ENCODE results near the gene FER1L5. TPM values are rescaled to one million over a fixed set of nuclear protein-coding genes. Genes with fewer than 3 reads are reported as not detected.
A peak's percentile ranks its signal among the peaks of the same experiment; 100 is the strongest.

FER1L5 gene
- total RNA-seq, 2 donors from 2014 or later, result 0.78 to 3.6 TPM

GRCh38 chr2:96684883-96685576 is 42.5 kb downstream of the FER1L5 start:
- no peak overlapping the region for H3K27ac ChIP-seq
- peaks cover 43% of the 10 kb centered on the region for H3K4me1 ChIP-seq
- ATAC-seq, result no peak
- peak in 2 of 4 donors; percentile 38 to 52 for DNase-seq
- WGBS, 2 donors, result 41 to 51% methylated on average over 15 of the region's 16 CpGs
- no peaks in the 10 kb centered on the region for H3K27me3 ChIP-seq
- no peaks in the 10 kb centered on the region for H3K9me3 ChIP-seq
- intact Hi-C loops (cut with DNase I), result no loop called here
- no peak for TF ChIP-seq CTCF (IDR thresholded peaks at IDR 0.05)
- no peak for TF ChIP-seq POLR2A (IDR thresholded peaks at IDR 0.05)
- H3K36me3 ChIP-seq (replicated peaks in 1 of 2; ENCODE audit: insufficient read depth in 1 of 2, low read depth in 2 of 2), result no peaks in the 10 kb centered on the region
- no peak overlapping the region for H3K4me3 ChIP-seq

GRCh38 chr2:96685577-96686459 is 43.3 kb downstream of the FER1L5 start:
- TF ChIP-seq POLR2A (IDR thresholded peaks at IDR 0.05), result no peak
- no peak for TF ChIP-seq CTCF (IDR thresholded peaks at IDR 0.05)
- no peaks in the 10 kb centered on the region for H3K9me3 ChIP-seq
- intact Hi-C loops (cut with DNase I), result no loop called here
- no peaks in the 10 kb centered on the region for H3K27me3 ChIP-seq
- H3K4me3 ChIP-seq, result no peak overlapping the region
- WGBS, 2 donors, result 70 to 77% methylated on average over 6 to 19 of the region's 19 CpGs
- H3K4me1 ChIP-seq, result peaks cover 35% of the 10 kb centered on the region
- DNase-seq (peak in 2 of 4 donors; percentile 40 to 41), ATAC-seq (no peak)
- H3K36me3 ChIP-seq (replicated peaks in 1 of 2; ENCODE audit: insufficient read depth in 1 of 2, low read depth in 2 of 2), result no peaks in the 10 kb centered on the region
- H3K27ac ChIP-seq, result no peak overlapping the region

GRCh38 chr2:96687266-96687665 is 44.7 kb downstream of the FER1L5 start:
- intact Hi-C loops (cut with DNase I), result no loop called here
- Histone ChIP-seq H3K9me3 (no peaks in the 10 kb centered on the region), H3K4me1 (peaks cover 35% of the 10 kb centered on the region), H3K27ac (no peak overlapping the region), H3K4me3 (no peak overlapping the region), H3K27me3 (no peaks in the 10 kb centered on the region), H3K36me3 (replicated peaks in 1 of 2; ENCODE audit: insufficient read depth in 1 of 2, low read depth in 2 of 2) (no peaks in the 10 kb centered on the region)
- TF ChIP-seq CTCF (IDR thresholded peaks at IDR 0.05), result no peak
- no peak for TF ChIP-seq POLR2A (IDR thresholded peaks at IDR 0.05)
- no peak for DNase-seq
- no peak for ATAC-seq
- 95% methylated on average over 3 of the region's 3 CpGs for WGBS, 2 donors

GRCh38 chr2:96687711-96688640 is 45.4 kb downstream of the FER1L5 start:
- H3K27me3 ChIP-seq, result no peaks in the 10 kb centered on the region
- H3K9me3 ChIP-seq, result no peaks in the 10 kb centered on the region
- intact Hi-C loops (cut with DNase I), result no loop called here
- 49 to 69% methylated on average over 23 to 27 of the region's 27 CpGs for WGBS, 2 donors
- peaks cover 35% of the 10 kb centered on the region for H3K4me1 ChIP-seq
- peak in 3 of 4 donors; percentile 26 to 48 (median 46) for DNase-seq
- H3K4me3 ChIP-seq, result no peak overlapping the region
- ATAC-seq, result peak; percentile 51
- H3K36me3 ChIP-seq (replicated peaks in 1 of 2; ENCODE audit: insufficient read depth in 1 of 2, low read depth in 2 of 2), result no peaks in the 10 kb centered on the region
- H3K27ac ChIP-seq, result no peak overlapping the region
- TF ChIP-seq POLR2A (IDR thresholded peaks at IDR 0.05), result no peak
- TF ChIP-seq CTCF (IDR thresholded peaks at IDR 0.05), result no peak

Measured in body of pancreas (tissue), 4 donors.